ENCODE data around the gene MCMBP.

MCMBP gene

GRCh38 chr10:119829429-119829828 lies 43.2 kb downstream of the MCMBP start:
- Histone ChIP-seq H3K4me1 (ENCODE audit: insufficient read depth, low read length) (no peaks in the 10 kb centered on the region), H3K4me3 (ENCODE audit: low read length) (no peak overlapping the region), H3K27me3 (ENCODE audit: insufficient read depth, low read length) (no peaks in the 10 kb centered on the region), H3K27ac (ENCODE audit: low read depth, low read length) (no peak overlapping the region; the same call in 1 of the 2 replicates), H3K36me3 (ENCODE audit: insufficient read depth, low read length) (peaks cover 100% of the 10 kb centered on the region), H3K9me3 (ENCODE audit: insufficient read depth, low read depth, low read length) (no peaks in the 10 kb centered on the region), H3K9ac (ENCODE audit: low read depth, low read length) (no peak overlapping the region)
- WGBS: 88% methylated on average over 7 of the region's 7 CpGs

- Histone ChIP-seq H3K9me3 (ENCODE audit: insufficient read depth, low read depth, low read length) (no peaks in the 10 kb centered on the region), H3K27me3 (ENCODE audit: insufficient read depth, low read length) (no peaks in the 10 kb centered on the region), H3K9ac (ENCODE audit: low read depth, low read length) (no peak overlapping the region), H3K36me3 (ENCODE audit: insufficient read depth, low read length) (peaks cover 100% of the 10 kb centered on the region), H3K27ac (ENCODE audit: low read depth, low read length) (no peak overlapping the region), H3K4me3 (ENCODE audit: low read length) (no peak overlapping the region), H3K4me1 (ENCODE audit: insufficient read depth, low read length) (no peaks in the 10 kb centered on the region)
- 96% methylated on average over 4 of the region's 4 CpGs for WGBS
Observed at GRCh38 chr10:119827430-119827829, 45.2 kb downstream of the MCMBP start.

GRCh38 chr10:119826771-119827170 lies 45.9 kb downstream of the MCMBP start:
- Histone ChIP-seq H3K9ac (ENCODE audit: low read depth, low read length) (no peak overlapping the region), H3K27ac (ENCODE audit: low read depth, low read length) (no peak overlapping the region), H3K4me1 (ENCODE audit: insufficient read depth, low read length) (no peaks in the 10 kb centered on the region), H3K9me3 (ENCODE audit: insufficient read depth, low read depth, low read length) (no peaks in the 10 kb centered on the region), H3K36me3 (ENCODE audit: insufficient read depth, low read length) (peaks cover 97% of the 10 kb centered on the region), H3K27me3 (ENCODE audit: insufficient read depth, low read length) (no peaks in the 10 kb centered on the region), H3K4me3 (ENCODE audit: low read length) (no peak overlapping the region)
- WGBS: 96% methylated on average over 6 of the region's 6 CpGs

GRCh38 chr10:119824299-119824698 lies 48.3 kb downstream of the MCMBP start:
- H3K4me1 ChIP-seq (ENCODE audit: insufficient read depth, low read length): peaks cover 11% of the 10 kb centered on the region; the same call in 1 of the 2 replicates
- H3K9ac ChIP-seq (ENCODE audit: low read depth, low read length): no peak overlapping the region
- H3K27ac ChIP-seq (ENCODE audit: low read depth, low read length): no peak overlapping the region
- no peak overlapping the region for H3K4me3 ChIP-seq (ENCODE audit: low read length)
- no peaks in the 10 kb centered on the region for H3K27me3 ChIP-seq (ENCODE audit: insufficient read depth, low read length)
- H3K9me3 ChIP-seq (ENCODE audit: insufficient read depth, low read depth, low read length): no peaks in the 10 kb centered on the region
- peaks cover 73% of the 10 kb centered on the region for H3K36me3 ChIP-seq (ENCODE audit: insufficient read depth, low read length)
- WGBS: 87% methylated on average over 3 of the region's 3 CpGs

- Histone ChIP-seq H3K4me3 (ENCODE audit: low read length) (peak overlapping the region; percentile 63), H3K4me1 (ENCODE audit: insufficient read depth, low read length) (peaks cover 16% of the 10 kb centered on the region), H3K27ac (ENCODE audit: low read depth, low read length) (no peak overlapping the region), H3K27me3 (ENCODE audit: insufficient read depth, low read length) (no peaks in the 10 kb centered on the region), H3K36me3 (ENCODE audit: insufficient read depth, low read length) (peaks cover 42% of the 10 kb centered on the region), H3K9ac (ENCODE audit: low read depth, low read length) (no peak overlapping the region; the same call in 1 of the 2 replicates), H3K9me3 (ENCODE audit: insufficient read depth, low read depth, low read length) (no peaks in the 10 kb centered on the region)
- WGBS: 60% methylated on average over 2 of the region's 4 CpGs
Observed at GRCh38 chr10:119821182-119821581, 51.5 kb downstream of the MCMBP start.

- Histone ChIP-seq H3K27me3 (ENCODE audit: insufficient read depth, low read length) (no peaks in the 10 kb centered on the region), H3K27ac (ENCODE audit: low read depth, low read length) (peak overlapping the region; percentile 97), H3K4me1 (ENCODE audit: insufficient read depth, low read length) (peaks cover 16% of the 10 kb centered on the region), H3K9me3 (ENCODE audit: insufficient read depth, low read depth, low read length) (no peaks in the 10 kb centered on the region), H3K9ac (ENCODE audit: low read depth, low read length) (peak overlapping the region; percentile 92), H3K4me3 (ENCODE audit: low read length) (peak overlapping the region; percentile 63), H3K36me3 (ENCODE audit: insufficient read depth, low read length) (peaks cover 23% of the 10 kb centered on the region)
- 29% methylated on average over 10 of the region's 10 CpGs for WGBS
Observed at GRCh38 chr10:119818889-119819270, 53.8 kb downstream of the MCMBP start.

- WGBS: 53% methylated on average over 84 of the region's 84 CpGs
- H3K4me1 ChIP-seq (ENCODE audit: insufficient read depth, low read length): peaks cover 16% of the 10 kb centered on the region
- H3K27ac ChIP-seq (ENCODE audit: low read depth, low read length): peak overlapping the region; percentile 97
- no peaks in the 10 kb centered on the region for H3K27me3 ChIP-seq (ENCODE audit: insufficient read depth, low read length)
- H3K9me3 ChIP-seq (ENCODE audit: insufficient read depth, low read depth, low read length): no peaks in the 10 kb centered on the region
- H3K4me3 ChIP-seq (ENCODE audit: low read length): peak overlapping the region; percentile 63
- H3K9ac ChIP-seq (ENCODE audit: low read depth, low read length): peak overlapping the region; percentile 92
- H3K36me3 ChIP-seq (ENCODE audit: insufficient read depth, low read length): peaks cover 17% of the 10 kb centered on the region
Observed at GRCh38 chr10:119817991-119818888, 54.4 kb downstream of the MCMBP start.

- Histone ChIP-seq H3K4me1 (ENCODE audit: insufficient read depth, low read length) (peaks cover 16% of the 10 kb centered on the region), H3K9ac (ENCODE audit: low read depth, low read length) (no peak overlapping the region), H3K36me3 (ENCODE audit: insufficient read depth, low read length) (peaks cover 11% of the 10 kb centered on the region; the same call in 1 of the 2 replicates), H3K27me3 (ENCODE audit: insufficient read depth, low read length) (no peaks in the 10 kb centered on the region), H3K9me3 (ENCODE audit: insufficient read depth, low read depth, low read length) (no peaks in the 10 kb centered on the region), H3K27ac (ENCODE audit: low read depth, low read length) (no peak overlapping the region), H3K4me3 (ENCODE audit: low read length) (no peak overlapping the region)
- WGBS: 93% methylated on average over 7 of the region's 7 CpGs
Observed at GRCh38 chr10:119815671-119816070, 57.0 kb downstream of the MCMBP start.

GRCh38 chr10:119812684-119813083 lies 60.0 kb downstream of the MCMBP start:
- Histone ChIP-seq H3K36me3 (ENCODE audit: insufficient read depth, low read length) (peaks cover 11% of the 10 kb centered on the region), H3K9me3 (ENCODE audit: insufficient read depth, low read depth, low read length) (no peaks in the 10 kb centered on the region), H3K27ac (ENCODE audit: low read depth, low read length) (no peak overlapping the region), H3K9ac (ENCODE audit: low read depth, low read length) (no peak overlapping the region), H3K27me3 (ENCODE audit: insufficient read depth, low read length) (no peaks in the 10 kb centered on the region), H3K4me1 (ENCODE audit: insufficient read depth, low read length) (peaks cover 4% of the 10 kb centered on the region; the same call in 1 of the 2 replicates), H3K4me3 (ENCODE audit: low read length) (no peak overlapping the region)

GRCh38 chr10:119811122-119811521 lies 61.5 kb downstream of the MCMBP start:
- 96% methylated on average over 4 of the region's 4 CpGs for WGBS

GRCh38 chr10:119807960-119808697 lies 64.5 kb downstream of the MCMBP start:
- Histone ChIP-seq H3K27me3 (ENCODE audit: insufficient read depth, low read length) (no peaks in the 10 kb centered on the region), H3K9me3 (ENCODE audit: insufficient read depth, low read depth, low read length) (no peaks in the 10 kb centered on the region), H3K36me3 (ENCODE audit: insufficient read depth, low read length) (peaks cover 12% of the 10 kb centered on the region), H3K9ac (ENCODE audit: low read depth, low read length) (no peak overlapping the region), H3K27ac (ENCODE audit: low read depth, low read length) (no peak overlapping the region), H3K4me3 (ENCODE audit: low read length) (no peak overlapping the region), H3K4me1 (ENCODE audit: insufficient read depth, low read length) (no peaks in the 10 kb centered on the region)
- 93% methylated on average over 3 of the region's 3 CpGs for WGBS

More at GRCh38 chr10:119811122-119811521, 61.5 kb downstream of the MCMBP start:
- Histone ChIP-seq H3K36me3 (ENCODE audit: insufficient read depth, low read length) (peaks cover 11% of the 10 kb centered on the region), H3K27ac (ENCODE audit: low read depth, low read length) (no peak overlapping the region), H3K9me3 (ENCODE audit: insufficient read depth, low read depth, low read length) (no peaks in the 10 kb centered on the region), H3K9ac (ENCODE audit: low read depth, low read length) (no peak overlapping the region), H3K27me3 (ENCODE audit: insufficient read depth, low read length) (no peaks in the 10 kb centered on the region), H3K4me1 (ENCODE audit: insufficient read depth, low read length) (no peaks in the 10 kb centered on the region), H3K4me3 (ENCODE audit: low read length) (no peak overlapping the region)
